H9 (cell line): Measurements from ENCODE around the gene DCP1B. TPM values are rescaled to one million over a fixed set of nuclear protein-coding genes. Genes with fewer than 3 reads are reported as not detected.

Experiments used
- DNase-seq: peaks from one replicate; pipeline ENCODE4 v3.0.0-alpha.2; 2017
- H2AFZ ChIP-seq: one replicate; pipeline ENCODE4 v1.6.1; 2013; ENCODE audit warnings: mild to moderate bottlenecking, low read length, control low read depth, moderate library complexity
- H2AK5ac ChIP-seq: 2 replicates; pipeline ENCODE4 v1.6.1; 2013; ENCODE audit warnings: low read length, control low read depth, mixed read lengths; ENCODE audit not compliant: insufficient read length
- H2BK120ac ChIP-seq: one replicate; pipeline ENCODE4 v1.6.1; 2013; ENCODE audit warnings: low read depth, mild to moderate bottlenecking, low read length, control low read depth, inconsistent platforms; ENCODE audit not compliant: poor library complexity, severe bottlenecking
- H2BK12ac ChIP-seq: 2 replicates; pipeline ENCODE4 v1.6.1; 2013; ENCODE audit warnings: low read length, control low read depth, mixed read lengths, low read depth; ENCODE audit not compliant: insufficient read length
- H2BK15ac ChIP-seq: 2 replicates; pipeline ENCODE4 v1.6.1; 2013; ENCODE audit warnings: low read depth, low read length, control low read depth
- H2BK20ac ChIP-seq: one replicate; pipeline ENCODE4 v1.6.1; 2013; ENCODE audit warnings: low read depth, mild to moderate bottlenecking, low read length, control low read depth, inconsistent platforms; ENCODE audit not compliant: poor library complexity, severe bottlenecking
- H2BK5ac ChIP-seq: 2 replicates; pipeline ENCODE4 v1.6.1; 2013; ENCODE audit warnings: low read length, control low read depth, mixed read lengths; ENCODE audit not compliant: insufficient read length
- H3K14ac ChIP-seq: 2 replicates; pipeline ENCODE4 v1.6.1; 2013; ENCODE audit warnings: low read length, control low read depth; ENCODE audit not compliant: insufficient read depth
- H3K18ac ChIP-seq: 2 replicates; pipeline ENCODE4 v1.6.1; 2013; ENCODE audit warnings: low read depth, mild to moderate bottlenecking, mixed read lengths, low read length, control low read depth; ENCODE audit not compliant: insufficient read length
- H3K23ac ChIP-seq: 2 replicates; pipeline ENCODE4 v1.6.1; 2013; ENCODE audit warnings: low read length, control low read depth, mixed read lengths, low read depth; ENCODE audit not compliant: insufficient read length
- H3K23me2 ChIP-seq: 2 replicates; pipeline ENCODE4 v1.6.1; 2013; ENCODE audit warnings: low read depth, mild to moderate bottlenecking, mixed read lengths, low read length, control low read depth; ENCODE audit not compliant: insufficient read length, poor library complexity, severe bottlenecking
- H3K27ac ChIP-seq: 2 replicates; pipeline ENCODE4 v1.5.1; 2013; ENCODE audit warnings: low read length, control low read depth, mixed read lengths, low read depth; ENCODE audit not compliant: insufficient read length
- H3K27me3 ChIP-seq: 2 replicates; pipeline ENCODE4 v1.6.1; 2013; ENCODE audit warnings: low read length, control low read depth, inconsistent platforms; ENCODE audit not compliant: insufficient read depth
- H3K4ac ChIP-seq: 2 replicates; pipeline ENCODE4 v1.6.1; 2013; ENCODE audit warnings: low read depth, mild to moderate bottlenecking, control low read depth, inconsistent platforms, low read length, moderate library complexity
- H3K4me1 ChIP-seq: 2 replicates; pipeline ENCODE4 v1.6.1; 2013; ENCODE audit warnings: low read length, control low read depth, inconsistent platforms; ENCODE audit not compliant: insufficient read depth
- H3K4me2 ChIP-seq: 2 replicates; pipeline ENCODE4 v1.6.1; 2013; ENCODE audit warnings: low read length, control low read depth, mixed read lengths; ENCODE audit not compliant: insufficient read length, insufficient read depth
- H3K56ac ChIP-seq: 2 replicates; pipeline ENCODE4 v1.6.1; 2013; ENCODE audit warnings: low read depth, mild to moderate bottlenecking, mixed read lengths, low read length, control low read depth; ENCODE audit not compliant: insufficient read length
- H3K79me1 ChIP-seq: 2 replicates; pipeline ENCODE4 v1.6.1; 2013; ENCODE audit warnings: low read depth, mild to moderate bottlenecking, moderate library complexity, low read length, control low read depth, inconsistent platforms; ENCODE audit not compliant: insufficient read depth, poor library complexity, severe bottlenecking
- H3K79me2 ChIP-seq: 2 replicates; pipeline ENCODE4 v1.6.1; 2013; ENCODE audit warnings: low read length, control low read depth, inconsistent platforms; ENCODE audit not compliant: insufficient read depth
- H3K9ac ChIP-seq: 2 replicates; pipeline ENCODE4 v1.6.1; 2013; ENCODE audit warnings: low read length, control low read depth, mixed read lengths; ENCODE audit not compliant: insufficient read length; ENCODE audit errors: extremely low read depth
- H3K9me3 ChIP-seq: one replicate; pipeline ENCODE4 v1.6.1; 2013; ENCODE audit warnings: low read depth, low read length, inconsistent platforms; ENCODE audit not compliant: control insufficient read depth
- H3T11ph ChIP-seq: one replicate; pipeline ENCODE4 v1.6.1; 2013; ENCODE audit warnings: mild to moderate bottlenecking, low read length, control low read depth, inconsistent platforms
- H4K20me1 ChIP-seq: one replicate; pipeline ENCODE4 v1.6.1; 2013; ENCODE audit not compliant: control insufficient read depth, insufficient read length, insufficient read depth
- H4K5ac ChIP-seq: 2 replicates; pipeline ENCODE4 v1.6.1; 2013; ENCODE audit warnings: low read depth, mild to moderate bottlenecking, mixed read lengths, low read length, control low read depth; ENCODE audit not compliant: insufficient read length
- H4K8ac ChIP-seq: replicated peaks from 2 replicates; pipeline ENCODE4 v1.6.1; 2013; ENCODE audit warnings: low read length, control low read depth, mixed read lengths, low read depth; ENCODE audit not compliant: insufficient read length
- H4K91ac ChIP-seq: 2 replicates; pipeline ENCODE4 v1.6.1; 2013; ENCODE audit warnings: low read depth, mild to moderate bottlenecking, moderate library complexity, mixed read lengths, low read length, control low read depth; ENCODE audit not compliant: insufficient read length
- H3K27ac Mint-ChIP-seq, 3 experiments: 2 replicates in 2 of 3; 3 replicates in 1 of 3; pipeline ENCODE4 v1.8.0; 2020 to 2021; ENCODE audit warnings: mixed read lengths in 3 of 3, mild to moderate bottlenecking in 1 of 3, moderate library complexity in 1 of 3
- H3K27me3 Mint-ChIP-seq: 2 replicates; pipeline ENCODE4 v1.8.0; 2021; ENCODE audit warnings: low read depth, mild to moderate bottlenecking, moderate library complexity, mixed read lengths
- H3K36me3 Mint-ChIP-seq, 3 experiments: 2 replicates in 2 of 3; 3 replicates in 1 of 3; pipeline ENCODE4 v1.8.0; 2020 to 2021; ENCODE audit warnings: low read depth in 3 of 3, mixed read lengths in 3 of 3; ENCODE audit not compliant: insufficient read depth in 1 of 3
- H3K4me1 Mint-ChIP-seq, 2 experiments: 2 replicates each; pipeline ENCODE4 v1.8.0; 2020; ENCODE audit warnings: mixed read lengths in 2 of 2
- H3K4me3 Mint-ChIP-seq, 2 experiments: 2 replicates in 1 of 2; 3 replicates in 1 of 2; pipeline ENCODE4 v1.8.0; 2020 to 2021; ENCODE audit warnings: mild to moderate bottlenecking in 2 of 2, mixed read lengths in 2 of 2, moderate library complexity in 1 of 2
- H3K9me3 Mint-ChIP-seq, 2 experiments: 2 replicates in 1 of 2; 3 replicates in 1 of 2; pipeline ENCODE4 v1.8.0; 2020; ENCODE audit warnings: mild to moderate bottlenecking in 2 of 2, mixed read lengths in 2 of 2, moderate library complexity in 1 of 2
- CTCF ChIP-seq: fragments of 200-600 bp; sonication (generic); conservative IDR thresholded peaks from 3 replicates; pipeline ENCODE4 v1.8.0; 2021; ENCODE audit warnings: antibody characterized with exemption, mild to moderate bottlenecking
- WGBS: extraction: QIAGEN DNeasy Blood & Tissue Kit; methylation state at CpG from one replicate; pipeline ENCODE4 v1.1.7; 2013; ENCODE audit warnings: missing lambda C conversion rate, low lambda C conversion rate, mixed read lengths; ENCODE audit not compliant: insufficient read length; ENCODE audit errors: extremely low coverage; 5-methylcytosine and 5-hydroxymethylcytosine counted together
- total RNA-seq: library from RNA; stranded (reverse); gene quantifications from 2 replicates; pipeline ENCODE4 v1.2.1, GENCODE V29; 2021

DCP1B gene
- total RNA-seq, 1 experiment from 2014 or later: 11.2 TPM

DNA sequence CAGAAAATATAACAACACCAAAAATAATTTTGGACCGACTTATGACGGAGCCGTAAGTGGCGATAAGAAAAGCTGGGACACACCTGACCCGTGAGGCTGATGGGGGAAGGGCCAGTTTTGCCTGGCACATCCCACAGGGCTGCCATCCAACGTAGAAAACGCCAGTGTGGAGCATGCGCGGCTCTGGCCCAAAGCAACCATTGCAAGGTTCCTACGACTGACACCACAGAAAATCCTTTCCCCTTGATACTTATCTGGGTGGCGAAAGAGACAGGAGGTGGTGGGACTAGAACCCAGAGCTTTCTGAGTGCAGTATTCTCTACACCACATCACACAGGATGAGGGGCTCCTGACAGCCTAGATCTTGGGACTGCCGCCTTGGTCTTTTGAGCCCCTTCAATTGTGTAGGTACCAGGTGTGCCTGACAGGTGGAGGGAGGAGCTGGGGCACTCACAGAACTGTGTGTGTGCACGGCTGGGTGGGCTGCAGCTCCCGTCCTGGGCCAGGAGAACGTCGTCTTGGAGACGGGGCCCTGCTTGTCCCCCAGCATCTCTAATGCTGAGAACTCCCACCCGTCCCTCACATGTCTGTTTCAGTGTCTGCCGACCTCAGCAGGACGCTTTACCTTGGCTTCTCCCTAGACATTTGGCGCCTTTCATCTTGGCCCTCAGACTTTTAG lies 68.4 kb downstream of the DCP1B start:
- Mint-ChIP-seq H3K36me3 (peaks cover 0 to 2% (median 2%) of the 10 kb centered on the region in 3 experiments; a peak in 3 of 7 replicates), H3K4me3 (no peak overlapping the region), H3K4me1 (peaks cover 9 to 19% of the 10 kb centered on the region in 2 experiments), H3K9me3 (no peaks in the 10 kb centered on the region; a peak in 1 of 5 replicates), H3K27me3 (no peaks in the 10 kb centered on the region), H3K27ac (no peak overlapping the region)
- Histone ChIP-seq H3K27me3 (no peaks in the 10 kb centered on the region), H4K91ac (no peak overlapping the region), H4K20me1 (no peaks in the 10 kb centered on the region), H2BK20ac (no peak overlapping the region), H2BK12ac (no peak overlapping the region), H4K8ac (no peak overlapping the region), H2AK5ac (no peak overlapping the region), H2AFZ (no peak overlapping the region), H3K9me3 (no peaks in the 10 kb centered on the region), H3K14ac (no peak overlapping the region), H3K18ac (no peak overlapping the region), H3K79me1 (no peaks in the 10 kb centered on the region), H3K79me2 (no peaks in the 10 kb centered on the region), H2BK15ac (no peak overlapping the region), H3K4me1 (peaks cover 3% of the 10 kb centered on the region; the same call in 1 of the 2 replicates), H3K4ac (no peak overlapping the region), H2BK120ac (no peak overlapping the region), H3K27ac (no peak overlapping the region), H3K4me2 (no peak overlapping the region), H2BK5ac (no peak overlapping the region), H3T11ph (no peak overlapping the region), H4K5ac (no peak overlapping the region), H3K9ac (no peak overlapping the region), H3K56ac (no peak overlapping the region), H3K23ac (no peak overlapping the region), H3K23me2 (no peaks in the 10 kb centered on the region)
- no peak for TF ChIP-seq CTCF
- no CpG with 5 or more reads among the region's 21 CpGs for whole genome bisulfite sequencing
- peak; percentile 29 for DNase-seq
